T-cell (primary cell): ENCODE data around the gene LYSMD2. TPM values are rescaled to one million over a fixed set of nuclear protein-coding genes. Genes with fewer than 3 reads are reported as not detected.

Experiments
- ATAC-seq, 4 experiments: fragments of 200-7000 bp in 3 of 4; fragments of 150-1000 bp in 1 of 4; cut with Tn5 transposase; replicated peaks in 1 of 4; 1 replicate in 3 of 4; 2 replicates in 1 of 4; pipeline ENCODE4 v1.10.0; 2021; ENCODE audit warnings: moderate library complexity in 3 of 4, mild to moderate bottlenecking in 2 of 4, moderate number of reproducible peaks in 1 of 4
- CTCF ChIA-PET, 2 donors: fragments of 300-600 bp; sonication (Branson Sonifier 250); formaldehyde crosslinking; loops; one replicate each; lab custom pipeline; 2022; ENCODE audit warnings: antibody characterized with exemption in 2 of 2; lab: Charles Lee
- POLR2A ChIA-PET, 2 donors: fragments of 300-600 bp; sonication (Branson Sonifier 250); formaldehyde crosslinking; loops; one replicate each; lab custom pipeline; 2022; ENCODE audit warnings: antibody characterized with exemption in 2 of 2; lab: Charles Lee
- DNase-seq, 35 experiments: peaks; one replicate each; pipeline versions ENCODE4 v3.0.0 to v3.0.0-alpha.2; 2013 to 2023
- H3K27ac ChIP-seq: one replicate; pipeline ENCODE4 v1.5.1; 2013; ENCODE audit warnings: low read length
- H3K27me3 ChIP-seq, 2 experiments: replicated peaks in 1 of 2; 1 replicate in 1 of 2; 2 replicates in 1 of 2; pipeline versions ENCODE4 v1.6.1 to v1.7.0; 2013; ENCODE audit warnings: low read length in 1 of 2, mixed read lengths in 1 of 2; ENCODE audit not compliant: control insufficient read depth in 2 of 2, insufficient read depth in 2 of 2; ENCODE audit errors: extremely low read depth in 1 of 2
- H3K36me3 ChIP-seq, 2 donors: 1 replicate in 1 of 2; 2 replicates in 1 of 2; pipeline versions ENCODE4 v1.6.1 to v1.7.0; 2013; ENCODE audit warnings: low read length in 1 of 2; ENCODE audit not compliant: control insufficient read depth in 2 of 2, insufficient read depth in 1 of 2; ENCODE audit errors: extremely low read depth in 1 of 2
- H3K4me1 ChIP-seq, 2 experiments: 1 replicate in 1 of 2; 2 replicates in 1 of 2; pipeline versions ENCODE4 v1.6.1 to v1.7.0; 2013; ENCODE audit warnings: low read length in 2 of 2, mixed read lengths in 1 of 2; ENCODE audit not compliant: insufficient read depth in 2 of 2, control insufficient read depth in 1 of 2; ENCODE audit errors: extremely low read depth in 1 of 2
- H3K4me3 ChIP-seq, 2 donors: 1 replicate in 1 of 2; 2 replicates in 1 of 2; pipeline versions ENCODE4 v1.5.1 to v1.7.0; 2013; ENCODE audit warnings: mild to moderate bottlenecking in 2 of 2, low read length in 1 of 2, moderate library complexity in 1 of 2; ENCODE audit not compliant: control insufficient read depth in 1 of 2; ENCODE audit errors: extremely low read depth in 1 of 2
- H3K9me3 ChIP-seq: 2 replicates; pipeline ENCODE4 v1.7.0; 2013
- H3K27ac Mint-ChIP-seq, 2 donors: one replicate each; pipeline ENCODE4 v1.8.0; 2020 to 2021; ENCODE audit warnings: mild to moderate bottlenecking in 2 of 2, mixed read lengths in 2 of 2
- H3K27me3 Mint-ChIP-seq, 2 donors: one replicate each; pipeline ENCODE4 v1.8.0; 2021 to 2022; ENCODE audit warnings: mixed read lengths in 2 of 2
- H3K36me3 Mint-ChIP-seq: one replicate; pipeline ENCODE4 v1.8.0; 2021; ENCODE audit warnings: mixed read lengths
- H3K4me1 Mint-ChIP-seq, 3 donors: one replicate each; pipeline ENCODE4 v1.8.0; 2020 to 2022; ENCODE audit warnings: mixed read lengths in 3 of 3, mild to moderate bottlenecking in 1 of 3
- H3K4me3 Mint-ChIP-seq, 3 donors: one replicate each; pipeline ENCODE4 v1.8.0; 2020 to 2022; ENCODE audit warnings: mild to moderate bottlenecking in 3 of 3, mixed read lengths in 3 of 3, moderate library complexity in 3 of 3
- H3K9me3 Mint-ChIP-seq, 3 donors: one replicate each; pipeline ENCODE4 v1.8.0; 2020 to 2022; ENCODE audit warnings: mixed read lengths in 3 of 3
- WGBS: methylation state at CpG from one replicate; pipeline ENCODE4 v1.1.5; 2013; ENCODE audit warnings: missing lambda C conversion rate; ENCODE audit not compliant: insufficient coverage; 5-methylcytosine and 5-hydroxymethylcytosine counted together
- total RNA-seq, 35 experiments: library from RNA in 6 of 35; stranded (reverse) in 6 of 35; fragments of 120-200 nt in 1 of 35; gene quantifications; one replicate each; pipeline versions ENCODE4 v1.2.1 to v1.2.4 and lab custom pipeline; 2013 to 2026

The LYSMD2 gene
- total RNA-seq, 5 donors from 2014 or later (not counting 1 experiment from before 2014, with no cell fraction given), result 16.6 to 36.2 (median 26.2) TPM

DNA sequence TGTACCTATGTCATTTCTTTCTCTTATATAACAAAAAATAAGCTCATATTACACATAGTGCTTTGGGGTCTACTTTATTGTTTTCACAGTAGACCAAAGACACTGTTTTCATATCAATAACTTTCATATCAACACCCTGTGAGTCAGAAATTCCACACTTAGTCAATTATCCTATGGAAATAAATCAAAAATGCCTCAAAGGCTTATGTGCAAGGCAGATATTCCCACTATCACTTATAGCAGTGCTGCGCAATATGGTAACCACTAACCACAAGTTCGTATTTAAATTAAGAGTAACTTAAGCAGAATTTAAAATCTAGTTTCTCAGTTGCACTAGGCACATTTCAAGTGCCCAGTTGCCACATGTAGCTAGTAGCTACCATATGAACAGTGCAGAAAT lies 40.3 kb downstream of the LYSMD2 start:
- H3K4me1 Mint-ChIP-seq, result peaks cover 6 to 8% (median 8%) of the 10 kb centered on the region in 3 donors
- Histone ChIP-seq H3K36me3 (no peaks in the 10 kb centered on the region), H3K9me3 (no peaks in the 10 kb centered on the region), H3K27ac (no peak overlapping the region), H3K27me3 (peaks cover 0 to 9% of the 10 kb centered on the region in 2 experiments), H3K4me1 (no peaks in the 10 kb centered on the region), H3K4me3 (no peak overlapping the region)
- H3K27ac Mint-ChIP-seq, result no peak overlapping the region
- ChIA-PET CTCF (no interaction called here), POLR2A (interaction anchor here in 1 of 2 donors (0.6 kb wide), 1 partner anchor 925 kb away, joined by 4 read pairs; no protein-coding TSS in a partner anchor)
- no peak overlapping the region for H3K4me3 Mint-ChIP-seq
- H3K9me3 Mint-ChIP-seq, result no peaks in the 10 kb centered on the region
- H3K27me3 Mint-ChIP-seq, result peaks cover 0 to 8% of the 10 kb centered on the region in 2 donors
- DNase-seq, result no peak
- no peaks in the 10 kb centered on the region for H3K36me3 Mint-ChIP-seq
- no CpG with 5 or more reads among the region's 2 CpGs for WGBS
- ATAC-seq, result no peak

GRCh38 chr15:51696566-51696965 lies 40.9 kb downstream of the LYSMD2 start:
- Histone ChIP-seq H3K4me1 (no peaks in the 10 kb centered on the region), H3K9me3 (no peaks in the 10 kb centered on the region), H3K36me3 (no peaks in the 10 kb centered on the region), H3K4me3 (no peak overlapping the region), H3K27ac (no peak overlapping the region), H3K27me3 (peaks cover 0 to 7% of the 10 kb centered on the region in 2 experiments)
- Mint-ChIP-seq H3K27ac (no peak overlapping the region), H3K36me3 (no peaks in the 10 kb centered on the region), H3K9me3 (no peaks in the 10 kb centered on the region), H3K4me3 (no peak overlapping the region), H3K4me1 (peaks cover 8 to 14% (median 12%) of the 10 kb centered on the region in 3 donors), H3K27me3 (peaks cover 0 to 8% of the 10 kb centered on the region in 2 donors)
- no peak for ATAC-seq
- CTCF ChIA-PET, result no interaction called here
- WGBS, result 73% methylated on average over 2 of the region's 5 CpGs
- POLR2A ChIA-PET, result no interaction called here
- no peak for DNase-seq

DNA sequence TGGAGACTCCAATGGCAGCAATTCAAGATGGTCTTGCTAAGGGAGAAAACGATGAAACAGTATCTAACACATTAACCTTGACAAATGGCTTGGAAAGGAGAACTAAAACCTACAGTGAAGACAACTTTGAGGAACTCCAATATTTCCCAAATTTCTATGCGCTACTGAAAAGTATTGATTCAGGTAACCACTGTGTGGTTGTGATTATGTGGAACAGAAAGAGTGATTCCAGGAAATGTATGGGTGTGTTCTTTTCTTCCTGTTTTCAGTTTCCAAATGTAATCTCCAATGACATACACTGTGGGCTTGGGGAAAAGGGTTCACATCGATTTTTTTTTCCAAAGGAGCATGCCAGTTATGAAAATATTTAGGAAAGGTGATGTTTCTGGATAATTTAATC lies 45.3 kb downstream of the LYSMD2 start:
- no peak for DNase-seq
- CTCF ChIA-PET, result no interaction called here
- no CpG with 5 or more reads among the region's 3 CpGs for WGBS

DNA sequence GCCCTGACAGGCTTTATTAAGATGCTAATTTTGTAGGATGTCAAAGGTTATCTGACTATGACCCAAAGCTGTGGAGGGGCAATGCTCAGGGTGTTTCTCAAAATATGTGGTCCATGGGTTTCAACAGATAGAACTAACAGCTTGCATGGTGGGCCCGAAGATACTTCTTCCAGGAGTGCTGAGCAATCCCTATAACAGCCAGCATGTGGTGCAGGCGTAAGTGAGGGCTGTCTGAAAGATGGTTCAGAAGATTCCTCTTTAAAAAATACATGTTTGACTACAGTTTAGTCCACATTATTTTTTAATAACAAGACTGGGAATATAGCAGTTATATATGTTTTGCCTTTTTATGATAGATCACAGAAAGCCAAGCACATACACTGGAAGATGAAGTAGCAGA lies 48.6 kb downstream of the LYSMD2 start:
- Mint-ChIP-seq H3K4me1 (peaks cover 8 to 19% (median 13%) of the 10 kb centered on the region in 3 donors), H3K27ac (no peak overlapping the region), H3K9me3 (peaks cover 0 to 2% (median 0%) of the 10 kb centered on the region in 3 donors), H3K36me3 (no peaks in the 10 kb centered on the region), H3K4me3 (no peak overlapping the region), H3K27me3 (peaks cover 24 to 36% of the 10 kb centered on the region in 2 donors)
- POLR2A ChIA-PET, result no interaction called here
- no peak for ATAC-seq
- H3K9me3 ChIP-seq, result peaks cover under 1% of the 10 kb centered on the region
- no CpG with 5 or more reads among the region's 2 CpGs for WGBS
- no peak overlapping the region for H3K27ac ChIP-seq
- no peaks in the 10 kb centered on the region for H3K36me3 ChIP-seq
- CTCF ChIA-PET, result interaction anchor here in 1 of 2 donors (2.2 kb wide), 1 partner anchor 87 kb away, joined by 8 read pairs; no protein-coding TSS in a partner anchor
- no peak overlapping the region for H3K4me3 ChIP-seq
- DNase-seq, result peak in 5 of 35 experiments; percentile 2 to 32 (median 3)
- no peaks in the 10 kb centered on the region for H3K4me1 ChIP-seq
- peaks cover 0 to 7% of the 10 kb centered on the region in 2 experiments for H3K27me3 ChIP-seq

More for the DNA sequence above, 45.3 kb downstream of the LYSMD2 start:
- Histone ChIP-seq H3K27me3 (peaks cover 0 to 3% of the 10 kb centered on the region in 2 experiments), H3K4me3 (no peak overlapping the region), H3K27ac (no peak overlapping the region), H3K36me3 (no peaks in the 10 kb centered on the region), H3K4me1 (no peaks in the 10 kb centered on the region), H3K9me3 (no peaks in the 10 kb centered on the region)
- Mint-ChIP-seq H3K27ac (no peak overlapping the region), H3K36me3 (no peaks in the 10 kb centered on the region), H3K4me3 (no peak overlapping the region), H3K4me1 (peaks cover 8 to 19% (median 13%) of the 10 kb centered on the region in 3 donors), H3K9me3 (no peaks in the 10 kb centered on the region), H3K27me3 (peaks cover 10 to 17% of the 10 kb centered on the region in 2 donors)
- POLR2A ChIA-PET, result no interaction called here
- no peak for ATAC-seq

- H3K27ac Mint-ChIP-seq, result no peak overlapping the region
- Histone ChIP-seq H3K4me1 (no peaks in the 10 kb centered on the region), H3K27me3 (peaks cover 3 to 4% of the 10 kb centered on the region in 2 experiments), H3K27ac (no peak overlapping the region), H3K4me3 (no peak overlapping the region), H3K9me3 (peaks cover 3% of the 10 kb centered on the region), H3K36me3 (no peaks in the 10 kb centered on the region)
- H3K4me3 Mint-ChIP-seq, result no peak overlapping the region
- DNase-seq (no peak), ATAC-seq (no peak)
- peaks cover 1 to 14% (median 9%) of the 10 kb centered on the region in 3 donors for H3K4me1 Mint-ChIP-seq
- H3K36me3 Mint-ChIP-seq, result no peaks in the 10 kb centered on the region
- peaks cover 0 to 4% (median 0%) of the 10 kb centered on the region in 3 donors for H3K9me3 Mint-ChIP-seq
- no CpG with 5 or more reads among the region's 1 CpG for WGBS
- ChIA-PET CTCF (interaction anchor here in 1 of 2 donors (0.6 to 2.2 kb wide), 2 partner anchors 89 to 219 kb away, joined by 3 to 8 read pairs; no protein-coding TSS in a partner anchor), POLR2A (interaction anchor here in 1 of 2 donors (0.5 kb wide), 1 partner anchor 174 kb away, joined by 3 read pairs; no protein-coding TSS in a partner anchor)
- peaks cover 28 to 45% of the 10 kb centered on the region in 2 donors for H3K27me3 Mint-ChIP-seq
Observed at GRCh38 chr15:51687565-51687964, 49.9 kb downstream of the LYSMD2 start.

- Histone ChIP-seq H3K27ac (no peak within 1 kb of the TSS), H3K27me3 (peaks cover 3 to 11% of the 10 kb centered on the region in 2 experiments), H3K4me1 (peaks cover 0 to 7% of the 10 kb centered on the region in 2 experiments), H3K4me3 (no peak within 1 kb of the TSS), H3K9me3 (peaks cover 3% of the 10 kb centered on the region), H3K36me3 (no peaks in the 10 kb centered on the region)
- Mint-ChIP-seq H3K4me1 (peaks cover 4 to 7% (median 7%) of the 10 kb centered on the region in 3 donors), H3K36me3 (no peaks in the 10 kb centered on the region), H3K27ac (no peak within 1 kb of the TSS), H3K4me3 (no peak within 1 kb of the TSS), H3K9me3 (peaks cover 0 to 4% (median 0%) of the 10 kb centered on the region in 3 donors), H3K27me3 (peaks cover 46 to 56% of the 10 kb centered on the region in 2 donors)
- ChIA-PET CTCF (interaction anchor here (0.5 to 0.8 kb wide), 3 partner anchors 55 to 458 kb away, joined by 3 to 5 read pairs (median 4); no protein-coding TSS in a partner anchor), POLR2A (interaction anchor here in 1 of 2 donors (0.6 kb wide), 2 partner anchors 496 to 1033 kb away, joined by 4 to 6 read pairs; no protein-coding TSS in a partner anchor)
- ATAC-seq, result peak; percentile 47 to 69 (median 61)
- peak; percentile 2 to 67 (median 41) for DNase-seq
- WGBS, result 12% methylated on average over 28 of the region's 38 CpGs
Observed at GRCh38 chr15:51681303-51681963, 56.0 kb downstream of the LYSMD2 start, which contains the start of gene SCG3. SCG3 (plus strand) TSS chr15:51681503; CDS start chr15:51681756, 253 bp downstream.
